PC-3 (cell line): Measurements from ENCODE around the gene VANGL2. TPM values are rescaled to one million over a fixed set of nuclear protein-coding genes. Genes with fewer than 3 reads are reported as not detected.

Source experiments
- ATAC-seq: fragments of 200-7000 bp; cut with Tn5 transposase; 2 replicates; pipeline ENCODE4 v1.9.1; 2020; ENCODE audit warnings: mild to moderate bottlenecking, moderate library complexity
- BruUV-seq: library from RNA; stranded (reverse); fragments of 400-500 nt; replicated peaks from 2 replicates; lab custom pipeline; 2021; lab: Mats Ljungman, UMichigan
- CTCF ChIA-PET: fragments of 300-600 bp; sonication (Branson Sonifier 250); formaldehyde crosslinking; loops from one replicate; lab custom pipeline; 2022; ENCODE audit warnings: antibody characterized with exemption; lab: Charles Lee
- POLR2A ChIA-PET: fragments of 300-600 bp; sonication (Branson Sonifier 250); formaldehyde crosslinking; loops from one replicate; lab custom pipeline; 2022; ENCODE audit warnings: antibody characterized with exemption; ENCODE audit not compliant: unreplicated experiment; lab: Charles Lee
- DNase-seq: peaks from one replicate; pipeline ENCODE4 v3.0.0-alpha.2; 2015
- H2AFZ ChIP-seq: fragments of 300-600 bp; sonication (generic); 2 replicates; pipeline ENCODE4 v1.6.0; 2016; ENCODE audit warnings: antibody characterized with exemption, low read length
- H3F3A ChIP-seq: fragments of 300-600 bp; sonication (generic); one replicate; pipeline ENCODE4 v1.6.0; 2017; ENCODE audit warnings: antibody characterized with exemption, low read length, control low read depth, mild to moderate bottlenecking; ENCODE audit not compliant: unreplicated experiment
- H3K27ac ChIP-seq: fragments of 300-600 bp; sonication (generic); 2 replicates; pipeline ENCODE4 v1.5.1; 2016; ENCODE audit warnings: mild to moderate bottlenecking, low read length
- H3K27me3 ChIP-seq: fragments of 300-600 bp; sonication (generic); 2 replicates; pipeline ENCODE4 v1.6.1; 2016; ENCODE audit warnings: low read length, mixed read lengths
- H3K36me3 ChIP-seq: fragments of 300-600 bp; sonication (generic); 2 replicates; pipeline ENCODE4 v1.6.1; 2016; ENCODE audit warnings: low read depth, mixed run types, low read length, mixed read lengths
- H3K4me1 ChIP-seq: fragments of 300-600 bp; sonication (generic); 2 replicates; pipeline ENCODE4 v1.5.1; 2016; ENCODE audit warnings: low read length; ENCODE audit not compliant: insufficient read depth
- H3K4me2 ChIP-seq: fragments of 300-600 bp; sonication (generic); 2 replicates; pipeline ENCODE4 v1.6.0; 2016; ENCODE audit warnings: low read length
- H3K4me3 ChIP-seq: fragments of 300-600 bp; sonication (generic); 2 replicates; pipeline ENCODE4 v1.5.1; 2016; ENCODE audit warnings: mild to moderate bottlenecking, low read length, mixed read lengths
- H3K79me2 ChIP-seq: fragments of 300-600 bp; sonication (generic); 2 replicates; pipeline ENCODE4 v1.6.1; 2017; ENCODE audit warnings: low read length, mixed read lengths
- H3K9ac ChIP-seq: fragments of 300-600 bp; sonication (generic); 2 replicates; pipeline ENCODE4 v1.6.0; 2016; ENCODE audit warnings: mild to moderate bottlenecking, low read length
- H3K9me2 ChIP-seq: fragments of 300-600 bp; sonication (generic); replicated peaks from 2 replicates; pipeline ENCODE4 v1.6.1; 2016; ENCODE audit warnings: mixed run types, low read length, mixed read lengths
- H3K9me3 ChIP-seq: fragments of 300-600 bp; sonication (generic); 2 replicates; pipeline ENCODE4 v1.6.1; 2016; ENCODE audit warnings: low read length, mixed read lengths
- H4K20me1 ChIP-seq: fragments of 300-600 bp; sonication (generic); 2 replicates; pipeline ENCODE4 v1.6.1; 2016; ENCODE audit warnings: low read length, mixed read lengths
- EZH2 ChIP-seq: fragments of 300-600 bp; sonication (generic); IDR thresholded peaks from one replicate; pipeline ENCODE4 v1.6.1; 2017; ENCODE audit warnings: antibody characterized with exemption, mild to moderate bottlenecking, low read length; ENCODE audit not compliant: unreplicated experiment
- EZH2phosphoT487 ChIP-seq: fragments of 300-600 bp; sonication (generic); IDR thresholded peaks from 2 replicates; pipeline ENCODE4 v1.6.1; 2018; ENCODE audit warnings: mild to moderate bottlenecking, antibody characterized with exemption, low read length, borderline replicate concordance
- intact Hi-C: fragments of 100-400 bp; cut with micrococcal nuclease; formaldehyde crosslinking; loops from 2 replicates; pipeline ENCODE4 v1.9.0; 2023
- total RNA-seq: library from RNA; depleted of rRNA; stranded (reverse); fragments of >200 nt; gene quantifications from 2 replicates; pipeline ENCODE4 v1.2.3, GENCODE V29; 2014
- TF ChIP-seq, protein P1 (sequence below): fragments of 300-600 bp; sonication (generic); conservative IDR thresholded peaks from 2 replicates; pipeline ENCODE4 v1.5.1; 2017; ENCODE audit warnings: antibody characterized with exemption, low read depth, mild to moderate bottlenecking, low read length

Gene VANGL2
- total RNA-seq, 1 experiment from 2014 or later, result 0.44 TPM

DNA sequence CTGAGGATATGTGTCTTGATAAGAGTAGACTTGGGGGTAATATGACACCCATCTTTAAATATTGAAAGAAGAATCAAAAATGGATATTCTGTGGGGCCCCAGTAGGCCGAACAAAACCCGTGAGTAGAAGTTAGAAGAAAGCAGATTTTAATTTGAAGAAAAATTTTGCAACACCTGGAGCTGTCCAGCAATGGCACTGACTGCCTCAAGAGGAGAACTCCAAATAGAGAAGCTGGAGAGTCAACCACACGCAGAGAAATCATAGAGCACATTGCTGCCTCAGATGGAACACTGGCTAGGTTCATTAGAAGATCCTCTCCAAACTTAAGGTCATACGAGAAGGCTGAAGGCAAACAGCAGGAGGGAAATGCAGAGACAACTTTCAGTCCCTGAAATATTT lies 26.7 kb upstream of the VANGL2 start:
- BruUV-seq, result no TSS peak
- ChIA-PET CTCF (interaction anchor here (1.5 kb wide), 1 partner anchor 272 kb away, joined by 5 read pairs; no protein-coding TSS in a partner anchor), POLR2A (no interaction called here)
- Histone ChIP-seq H3K9me3 (no peaks in the 10 kb centered on the region), H4K20me1 (no peaks in the 10 kb centered on the region), H3K9me2 (no peaks in the 10 kb centered on the region), H3K36me3 (no peaks in the 10 kb centered on the region), H3K4me2 (no peak overlapping the region), H3K27ac (no peak overlapping the region), H3K9ac (no peak overlapping the region), H3K79me2 (no peaks in the 10 kb centered on the region), H3K4me1 (peaks cover 7% of the 10 kb centered on the region; the same call in 1 of the 2 replicates), H3K27me3 (no peaks in the 10 kb centered on the region), H3F3A (no peaks in the 10 kb centered on the region), H2AFZ (no peak overlapping the region), H3K4me3 (no peak overlapping the region)
- ATAC-seq (no peak), DNase-seq (no peak)
- TF ChIP-seq EZH2 (no peak), EZH2phosphoT487 (no peak)
- TF ChIP-seq, protein P1, sequence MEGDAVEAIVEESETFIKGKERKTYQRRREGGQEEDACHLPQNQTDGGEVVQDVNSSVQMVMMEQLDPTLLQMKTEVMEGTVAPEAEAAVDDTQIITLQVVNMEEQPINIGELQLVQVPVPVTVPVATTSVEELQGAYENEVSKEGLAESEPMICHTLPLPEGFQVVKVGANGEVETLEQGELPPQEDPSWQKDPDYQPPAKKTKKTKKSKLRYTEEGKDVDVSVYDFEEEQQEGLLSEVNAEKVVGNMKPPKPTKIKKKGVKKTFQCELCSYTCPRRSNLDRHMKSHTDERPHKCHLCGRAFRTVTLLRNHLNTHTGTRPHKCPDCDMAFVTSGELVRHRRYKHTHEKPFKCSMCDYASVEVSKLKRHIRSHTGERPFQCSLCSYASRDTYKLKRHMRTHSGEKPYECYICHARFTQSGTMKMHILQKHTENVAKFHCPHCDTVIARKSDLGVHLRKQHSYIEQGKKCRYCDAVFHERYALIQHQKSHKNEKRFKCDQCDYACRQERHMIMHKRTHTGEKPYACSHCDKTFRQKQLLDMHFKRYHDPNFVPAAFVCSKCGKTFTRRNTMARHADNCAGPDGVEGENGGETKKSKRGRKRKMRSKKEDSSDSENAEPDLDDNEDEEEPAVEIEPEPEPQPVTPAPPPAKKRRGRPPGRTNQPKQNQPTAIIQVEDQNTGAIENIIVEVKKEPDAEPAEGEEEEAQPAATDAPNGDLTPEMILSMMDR, result no peak
- intact Hi-C loops, result no loop called here

DNA sequence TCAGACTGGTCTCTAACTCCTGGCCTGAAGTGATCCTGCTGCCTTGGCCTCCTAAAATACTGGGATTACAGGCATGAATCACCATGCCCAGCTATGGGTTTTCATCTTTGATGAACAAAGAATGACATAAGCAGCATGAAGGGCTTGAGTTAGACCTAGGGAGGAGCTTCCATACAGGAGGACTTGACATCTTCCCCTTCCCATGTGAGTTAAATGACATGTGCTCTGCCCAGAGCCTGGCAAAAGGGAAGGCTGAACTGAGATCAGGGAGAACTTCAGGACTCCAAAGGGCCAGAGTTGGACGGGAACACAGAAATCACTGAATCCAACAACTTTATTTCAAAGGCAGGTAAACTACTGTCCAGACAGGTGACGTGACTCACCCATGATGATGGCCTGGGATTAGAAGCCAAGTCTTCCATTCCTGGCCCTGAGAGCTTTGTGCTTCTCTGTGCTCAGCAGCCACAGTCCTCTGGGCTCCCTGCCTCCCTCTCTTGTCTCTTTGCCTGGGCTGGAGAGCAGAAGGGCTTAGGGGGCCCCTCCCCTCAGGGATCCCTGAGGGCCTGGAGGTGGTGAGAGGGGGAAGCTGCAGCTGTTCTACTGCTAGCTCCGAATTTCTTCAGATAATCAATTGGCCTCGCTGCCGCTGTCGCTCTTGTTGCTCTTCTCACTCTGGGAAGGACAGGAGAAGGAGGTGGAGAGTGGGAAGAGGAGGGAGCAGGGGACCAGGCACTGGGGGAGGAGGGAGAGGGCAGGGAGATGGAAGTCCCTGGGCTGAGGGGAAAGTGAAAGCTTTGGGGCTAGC lies 25.9 kb upstream of the VANGL2 start:
- no peaks in the 10 kb centered on the region for H3F3A ChIP-seq
- no peaks in the 10 kb centered on the region for H3K9me2 ChIP-seq
- no peaks in the 10 kb centered on the region for H3K9me3 ChIP-seq
- no peaks in the 10 kb centered on the region for H3K27me3 ChIP-seq
- no TSS peak for BruUV-seq
- POLR2A ChIA-PET, result no interaction called here
- H3K4me1 ChIP-seq, result peaks cover 7% of the 10 kb centered on the region; the same call in 1 of the 2 replicates
- no peaks in the 10 kb centered on the region for H4K20me1 ChIP-seq
- no peak overlapping the region for H3K4me3 ChIP-seq
- no peak overlapping the region for H3K4me2 ChIP-seq
- H2AFZ ChIP-seq, result no peak overlapping the region
- DNase-seq (no peak), ATAC-seq (no peak)
- TF ChIP-seq EZH2 (no peak), EZH2phosphoT487 (no peak)
- TF ChIP-seq, protein P1, result no peak
- no peak overlapping the region for H3K9ac ChIP-seq
- no peak overlapping the region for H3K27ac ChIP-seq
- no peaks in the 10 kb centered on the region for H3K79me2 ChIP-seq
- no peaks in the 10 kb centered on the region for H3K36me3 ChIP-seq
- intact Hi-C loops, result no loop called here
- CTCF ChIA-PET, result interaction anchor here (0.7 to 3.1 kb wide), 4 partner anchors 12 to 273 kb away, joined by 3 to 19 read pairs (median 4); no protein-coding TSS in a partner anchor
